ENCODE measurements around the gene NSF. TPM values are rescaled to one million over a fixed set of nuclear protein-coding genes. Genes with fewer than 3 reads are reported as not detected.
"Not testable (repeated sequence)": the region's sequence is repeated elsewhere in the genome, so short reads cannot be mapped to it uniquely, and the experiment has no call there.

The NSF gene
- total and polyA plus RNA-seq, 3 experiments from 2014 or later, result 22.7 to 43.0 (median 37.7) TPM

- H3K4me1 ChIP-seq (ENCODE audit: insufficient read depth, low read length); H3K27ac Mint-ChIP-seq; H3K9me3 ChIP-seq (ENCODE audit: low read length); CTCF ChIA-PET; H3K36me3 ChIP-seq (ENCODE audit: insufficient read depth, low read length); H3K27me3 ChIP-seq (ENCODE audit: insufficient read depth, low read length, poor library complexity, severe bottlenecking); H3K27ac ChIP-seq (ENCODE audit: low read depth, low read length); DNase-seq; H3K9me3 Mint-ChIP-seq; POLR2A ChIA-PET; H3K4me3 ChIP-seq (ENCODE audit: low read length); H3K4me3 Mint-ChIP-seq; H3K36me3 Mint-ChIP-seq; H3K27me3 Mint-ChIP-seq; H3K4me1 Mint-ChIP-seq: not testable (repeated sequence)
Measured at GRCh38 chr17:46672777-46673176, 82.3 kb downstream of the NSF start.

DNA sequence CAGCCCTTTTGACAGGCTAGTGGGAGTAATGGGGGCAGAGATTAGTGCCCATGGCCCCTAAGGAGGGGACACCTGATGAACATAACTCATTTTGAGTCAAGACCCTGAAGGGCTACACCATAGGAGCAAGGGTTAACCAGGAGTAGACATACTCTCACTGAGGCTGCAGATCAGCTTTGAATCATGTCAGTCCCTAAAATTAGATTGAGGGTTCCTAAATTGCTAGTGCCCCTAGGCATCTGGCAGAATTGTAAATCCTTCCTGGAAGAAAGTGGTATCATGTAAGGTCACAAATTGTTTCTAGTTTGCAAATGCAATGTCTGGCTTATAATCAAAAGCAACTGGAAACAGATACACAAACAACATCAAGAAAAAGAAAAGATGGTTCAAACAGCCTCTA, 87.3 kb downstream of the NSF start:
- H3K4me1 ChIP-seq (ENCODE audit: insufficient read depth, low read length); H3K27me3 Mint-ChIP-seq; H3K9me3 ChIP-seq (ENCODE audit: low read length); H3K36me3 Mint-ChIP-seq; H3K27ac Mint-ChIP-seq; H3K27me3 ChIP-seq (ENCODE audit: insufficient read depth, low read length, poor library complexity, severe bottlenecking); H3K4me3 Mint-ChIP-seq; POLR2A ChIA-PET; H3K36me3 ChIP-seq (ENCODE audit: insufficient read depth, low read length); H3K27ac ChIP-seq (ENCODE audit: low read depth, low read length); DNase-seq; H3K4me1 Mint-ChIP-seq; H3K4me3 ChIP-seq (ENCODE audit: low read length); H3K9me3 Mint-ChIP-seq; CTCF ChIA-PET: not testable (repeated sequence)

DNA sequence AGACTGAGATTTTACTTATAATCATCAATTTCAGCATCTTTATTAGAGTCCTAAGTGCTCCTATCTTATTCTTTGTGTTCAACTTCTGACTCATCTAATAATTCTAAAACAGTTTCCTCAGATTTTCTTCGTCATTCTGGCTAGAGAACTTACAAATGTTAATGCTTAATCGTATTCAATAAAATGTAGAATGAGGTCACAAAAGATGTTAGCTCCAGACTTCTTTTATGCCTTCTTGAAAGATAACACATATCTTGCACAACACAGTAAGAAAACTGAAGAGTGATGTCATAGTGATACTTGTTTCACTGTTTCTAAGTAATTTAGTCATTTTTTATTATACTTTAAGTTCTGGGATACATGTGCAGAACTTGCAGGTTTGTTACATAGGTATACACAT, 93.2 kb downstream of the NSF start:
- H3K9me3 ChIP-seq (ENCODE audit: low read length); H3K27me3 ChIP-seq (ENCODE audit: insufficient read depth, low read length, poor library complexity, severe bottlenecking); DNase-seq; H3K4me1 Mint-ChIP-seq; H3K27me3 Mint-ChIP-seq; H3K27ac Mint-ChIP-seq; H3K4me3 Mint-ChIP-seq; POLR2A ChIA-PET; H3K4me1 ChIP-seq (ENCODE audit: insufficient read depth, low read length); H3K36me3 ChIP-seq (ENCODE audit: insufficient read depth, low read length); H3K27ac ChIP-seq (ENCODE audit: low read depth, low read length); H3K9me3 Mint-ChIP-seq; H3K36me3 Mint-ChIP-seq; H3K4me3 ChIP-seq (ENCODE audit: low read length); CTCF ChIA-PET: not testable (repeated sequence)

GRCh38 chr17:46685284-46685683, 94.8 kb downstream of the NSF start:
- H3K4me1 Mint-ChIP-seq; H3K4me3 Mint-ChIP-seq; H3K4me1 ChIP-seq (ENCODE audit: insufficient read depth, low read length); H3K36me3 Mint-ChIP-seq; H3K27ac ChIP-seq (ENCODE audit: low read depth, low read length); POLR2A ChIA-PET; H3K27me3 Mint-ChIP-seq; CTCF ChIA-PET; H3K27me3 ChIP-seq (ENCODE audit: insufficient read depth, low read length, poor library complexity, severe bottlenecking); H3K36me3 ChIP-seq (ENCODE audit: insufficient read depth, low read length); H3K27ac Mint-ChIP-seq; H3K9me3 ChIP-seq (ENCODE audit: low read length); H3K9me3 Mint-ChIP-seq; DNase-seq; H3K4me3 ChIP-seq (ENCODE audit: low read length): not testable (repeated sequence)

GRCh38 chr17:46692196-46692595, 101.7 kb downstream of the NSF start:
- CTCF ChIA-PET; H3K4me3 Mint-ChIP-seq; H3K36me3 ChIP-seq (ENCODE audit: insufficient read depth, low read length): not testable (repeated sequence)

GRCh38 chr17:46693283-46693682, 102.8 kb downstream of the NSF start:
- H3K27me3 ChIP-seq (ENCODE audit: insufficient read depth, low read length, poor library complexity, severe bottlenecking); CTCF ChIA-PET; H3K9me3 ChIP-seq (ENCODE audit: low read length); H3K9me3 Mint-ChIP-seq; DNase-seq; H3K27ac ChIP-seq (ENCODE audit: low read depth, low read length); H3K4me1 Mint-ChIP-seq; H3K4me3 Mint-ChIP-seq; H3K4me1 ChIP-seq (ENCODE audit: insufficient read depth, low read length); H3K36me3 ChIP-seq (ENCODE audit: insufficient read depth, low read length); H3K4me3 ChIP-seq (ENCODE audit: low read length); H3K36me3 Mint-ChIP-seq; POLR2A ChIA-PET; H3K27me3 Mint-ChIP-seq; H3K27ac Mint-ChIP-seq: not testable (repeated sequence)

More at GRCh38 chr17:46692196-46692595, 101.7 kb downstream of the NSF start:
- H3K36me3 Mint-ChIP-seq; H3K27me3 ChIP-seq (ENCODE audit: insufficient read depth, low read length, poor library complexity, severe bottlenecking); H3K27ac ChIP-seq (ENCODE audit: low read depth, low read length); H3K4me1 Mint-ChIP-seq; H3K27ac Mint-ChIP-seq; H3K9me3 ChIP-seq (ENCODE audit: low read length); H3K4me3 ChIP-seq (ENCODE audit: low read length); POLR2A ChIA-PET; H3K27me3 Mint-ChIP-seq; H3K9me3 Mint-ChIP-seq; H3K4me1 ChIP-seq (ENCODE audit: insufficient read depth, low read length); DNase-seq: not testable (repeated sequence)

- H3K27ac Mint-ChIP-seq; H3K9me3 ChIP-seq (ENCODE audit: low read length); DNase-seq; H3K4me3 ChIP-seq (ENCODE audit: low read length); H3K4me3 Mint-ChIP-seq; CTCF ChIA-PET; H3K27me3 Mint-ChIP-seq; H3K27me3 ChIP-seq (ENCODE audit: insufficient read depth, low read length, poor library complexity, severe bottlenecking); H3K9me3 Mint-ChIP-seq; H3K27ac ChIP-seq (ENCODE audit: low read depth, low read length); H3K4me1 ChIP-seq (ENCODE audit: insufficient read depth, low read length); H3K4me1 Mint-ChIP-seq; POLR2A ChIA-PET; H3K36me3 Mint-ChIP-seq; H3K36me3 ChIP-seq (ENCODE audit: insufficient read depth, low read length): not testable (repeated sequence)
Measured at GRCh38 chr17:46696522-46696921, 106.1 kb downstream of the NSF start.

- H3K36me3 Mint-ChIP-seq; H3K9me3 Mint-ChIP-seq; H3K4me1 Mint-ChIP-seq; CTCF ChIA-PET; H3K27me3 ChIP-seq (ENCODE audit: insufficient read depth, low read length, poor library complexity, severe bottlenecking); H3K4me3 ChIP-seq (ENCODE audit: low read length); H3K27ac Mint-ChIP-seq; POLR2A ChIA-PET; H3K4me3 Mint-ChIP-seq; H3K4me1 ChIP-seq (ENCODE audit: insufficient read depth, low read length); H3K9me3 ChIP-seq (ENCODE audit: low read length); H3K36me3 ChIP-seq (ENCODE audit: insufficient read depth, low read length); H3K27me3 Mint-ChIP-seq; H3K27ac ChIP-seq (ENCODE audit: low read depth, low read length); DNase-seq: not testable (repeated sequence)
Measured at GRCh38 chr17:46699014-46699413, 108.5 kb downstream of the NSF start.

DNA sequence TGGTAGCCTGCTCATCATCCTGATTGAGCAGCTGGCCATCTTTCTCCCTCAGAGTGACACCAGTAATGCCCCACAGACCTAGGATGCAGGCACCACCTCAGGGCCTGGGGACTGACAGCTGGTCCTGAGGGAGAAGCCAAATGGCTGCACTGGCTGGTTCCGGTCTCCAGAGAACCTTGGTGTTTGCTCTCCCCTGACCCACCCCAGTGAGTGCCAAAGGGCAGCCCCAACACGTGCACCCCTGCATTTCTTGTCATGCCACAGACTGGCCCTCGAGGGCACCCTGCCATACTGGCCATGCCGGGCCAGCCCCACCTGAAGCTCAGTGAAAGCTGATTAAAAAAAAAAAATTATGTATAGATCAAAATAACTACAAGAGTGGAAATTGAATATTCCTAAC, 127.5 kb downstream of the NSF start:
- DNase-seq, result no peak
- no peaks in the 10 kb centered on the region for H3K4me1 ChIP-seq (ENCODE audit: insufficient read depth, low read length)
- H3K9me3 ChIP-seq (ENCODE audit: low read length), result no peaks in the 10 kb centered on the region
- peaks cover 0 to 2% (median 1%) of the 10 kb centered on the region in 3 donors for H3K4me1 Mint-ChIP-seq
- no peaks in the 10 kb centered on the region for H3K9me3 Mint-ChIP-seq
- no peak overlapping the region for H3K4me3 ChIP-seq (ENCODE audit: low read length)
- no peak overlapping the region for H3K4me3 Mint-ChIP-seq
- no peaks in the 10 kb centered on the region for H3K27me3 ChIP-seq (ENCODE audit: insufficient read depth, low read length, poor library complexity, severe bottlenecking)
- H3K27ac Mint-ChIP-seq, result no peak overlapping the region
- peaks cover 0 to 2% of the 10 kb centered on the region in 2 donors for H3K27me3 Mint-ChIP-seq
- no peak overlapping the region for H3K27ac ChIP-seq (ENCODE audit: low read depth, low read length)
- POLR2A ChIA-PET, result no interaction called here
- peaks cover 0 to 61% (median 23%) of the 10 kb centered on the region in 3 donors for H3K36me3 Mint-ChIP-seq
- H3K36me3 ChIP-seq (ENCODE audit: insufficient read depth, low read length), result peaks cover 6% of the 10 kb centered on the region
- CTCF ChIA-PET, result no interaction called here
